ENCODE data around the gene PARD3B.

DNA sequence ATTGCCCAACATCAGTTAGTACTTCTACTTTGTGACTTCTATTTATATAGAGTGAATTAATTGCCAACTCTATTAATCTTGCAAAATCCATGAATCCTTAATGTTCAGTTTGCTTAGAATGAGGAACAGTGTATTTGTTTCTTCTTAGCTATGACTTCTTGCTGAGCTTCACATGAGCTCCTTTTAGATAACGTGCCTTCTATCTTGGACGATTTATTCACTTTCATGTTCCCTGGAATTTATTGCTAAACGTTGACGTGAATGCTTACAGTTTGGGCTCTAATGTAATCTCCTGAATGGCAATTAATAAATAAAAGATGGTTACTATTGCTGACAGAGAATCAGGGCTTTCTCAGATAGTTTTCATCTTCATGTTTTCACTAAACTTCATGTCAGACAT, 752.6 kb downstream of the PARD3B start:
- TF ChIP-seq, protein P1, sequence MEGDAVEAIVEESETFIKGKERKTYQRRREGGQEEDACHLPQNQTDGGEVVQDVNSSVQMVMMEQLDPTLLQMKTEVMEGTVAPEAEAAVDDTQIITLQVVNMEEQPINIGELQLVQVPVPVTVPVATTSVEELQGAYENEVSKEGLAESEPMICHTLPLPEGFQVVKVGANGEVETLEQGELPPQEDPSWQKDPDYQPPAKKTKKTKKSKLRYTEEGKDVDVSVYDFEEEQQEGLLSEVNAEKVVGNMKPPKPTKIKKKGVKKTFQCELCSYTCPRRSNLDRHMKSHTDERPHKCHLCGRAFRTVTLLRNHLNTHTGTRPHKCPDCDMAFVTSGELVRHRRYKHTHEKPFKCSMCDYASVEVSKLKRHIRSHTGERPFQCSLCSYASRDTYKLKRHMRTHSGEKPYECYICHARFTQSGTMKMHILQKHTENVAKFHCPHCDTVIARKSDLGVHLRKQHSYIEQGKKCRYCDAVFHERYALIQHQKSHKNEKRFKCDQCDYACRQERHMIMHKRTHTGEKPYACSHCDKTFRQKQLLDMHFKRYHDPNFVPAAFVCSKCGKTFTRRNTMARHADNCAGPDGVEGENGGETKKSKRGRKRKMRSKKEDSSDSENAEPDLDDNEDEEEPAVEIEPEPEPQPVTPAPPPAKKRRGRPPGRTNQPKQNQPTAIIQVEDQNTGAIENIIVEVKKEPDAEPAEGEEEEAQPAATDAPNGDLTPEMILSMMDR (IDR thresholded peaks at IDR 0.05), result no peak
- TF ChIP-seq, protein P2, sequence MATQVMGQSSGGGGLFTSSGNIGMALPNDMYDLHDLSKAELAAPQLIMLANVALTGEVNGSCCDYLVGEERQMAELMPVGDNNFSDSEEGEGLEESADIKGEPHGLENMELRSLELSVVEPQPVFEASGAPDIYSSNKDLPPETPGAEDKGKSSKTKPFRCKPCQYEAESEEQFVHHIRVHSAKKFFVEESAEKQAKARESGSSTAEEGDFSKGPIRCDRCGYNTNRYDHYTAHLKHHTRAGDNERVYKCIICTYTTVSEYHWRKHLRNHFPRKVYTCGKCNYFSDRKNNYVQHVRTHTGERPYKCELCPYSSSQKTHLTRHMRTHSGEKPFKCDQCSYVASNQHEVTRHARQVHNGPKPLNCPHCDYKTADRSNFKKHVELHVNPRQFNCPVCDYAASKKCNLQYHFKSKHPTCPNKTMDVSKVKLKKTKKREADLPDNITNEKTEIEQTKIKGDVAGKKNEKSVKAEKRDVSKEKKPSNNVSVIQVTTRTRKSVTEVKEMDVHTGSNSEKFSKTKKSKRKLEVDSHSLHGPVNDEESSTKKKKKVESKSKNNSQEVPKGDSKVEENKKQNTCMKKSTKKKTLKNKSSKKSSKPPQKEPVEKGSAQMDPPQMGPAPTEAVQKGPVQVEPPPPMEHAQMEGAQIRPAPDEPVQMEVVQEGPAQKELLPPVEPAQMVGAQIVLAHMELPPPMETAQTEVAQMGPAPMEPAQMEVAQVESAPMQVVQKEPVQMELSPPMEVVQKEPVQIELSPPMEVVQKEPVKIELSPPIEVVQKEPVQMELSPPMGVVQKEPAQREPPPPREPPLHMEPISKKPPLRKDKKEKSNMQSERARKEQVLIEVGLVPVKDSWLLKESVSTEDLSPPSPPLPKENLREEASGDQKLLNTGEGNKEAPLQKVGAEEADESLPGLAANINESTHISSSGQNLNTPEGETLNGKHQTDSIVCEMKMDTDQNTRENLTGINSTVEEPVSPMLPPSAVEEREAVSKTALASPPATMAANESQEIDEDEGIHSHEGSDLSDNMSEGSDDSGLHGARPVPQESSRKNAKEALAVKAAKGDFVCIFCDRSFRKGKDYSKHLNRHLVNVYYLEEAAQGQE (IDR thresholded peaks at IDR 0.05; ENCODE audit: insufficient read depth in 1 of 2, low read depth in 2 of 2, low read length in 1 of 2), result no peak
- TF ChIP-seq POLR2AphosphoS5 (IDR thresholded peaks at IDR 0.05; ENCODE audit: low read depth, low read length) (no peak), TCF7L2 (IDR thresholded peaks at IDR 0.05; ENCODE audit: low read depth, low read length) (no peak), SIN3A (IDR thresholded peaks at IDR 0.05; ENCODE audit: borderline replicate concordance, insufficient read depth, low read depth, low read length) (no peak)

Measured in Panc1 (cell line).